ENCODE data around the gene ETV3. TPM values are rescaled to one million over a fixed set of nuclear protein-coding genes. Genes with fewer than 3 reads are reported as not detected.

The ETV3 gene
- total RNA-seq, 2 donors from 2014 or later: 11.8 to 31.7 TPM

DNA sequence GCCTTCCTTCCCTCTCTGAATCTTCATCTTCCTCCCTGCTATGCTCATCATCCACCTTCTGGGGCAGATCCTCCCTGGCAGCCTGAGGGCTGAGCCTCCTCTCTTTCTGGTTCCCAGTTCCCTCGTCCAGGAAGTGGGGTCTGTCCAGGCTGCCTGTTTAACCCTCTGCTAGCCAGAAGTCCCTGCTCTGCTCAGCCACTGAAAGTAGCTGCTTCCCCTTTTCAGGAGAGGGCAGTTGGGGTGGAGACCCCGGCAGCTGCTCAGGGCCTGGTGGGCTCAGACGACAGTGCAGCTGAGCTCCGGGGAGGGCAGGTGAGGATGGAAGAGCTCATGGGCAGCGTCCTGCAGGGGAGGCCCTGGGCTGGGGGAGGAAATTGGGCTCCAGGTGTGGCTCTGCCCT is 43.1 kb upstream of the ETV3 start:
- H3K4me1 ChIP-seq (ENCODE audit: control insufficient read depth in 1 of 2, low read depth in 2 of 2): no peaks in the 10 kb centered on the region
- H3K27me3 ChIP-seq (replicated peaks; ENCODE audit: insufficient read depth): no peaks in the 10 kb centered on the region
- H3K4me3 ChIP-seq: no peak overlapping the region
- H3K9me3 ChIP-seq: no peaks in the 10 kb centered on the region
- no peak overlapping the region for H3K27ac ChIP-seq
- ATAC-seq (ENCODE audit: insufficient number of reproducible peaks, low FRiP score, low read depth): no peak
- H3K36me3 ChIP-seq: no peaks in the 10 kb centered on the region
- TF ChIP-seq, protein P1, sequence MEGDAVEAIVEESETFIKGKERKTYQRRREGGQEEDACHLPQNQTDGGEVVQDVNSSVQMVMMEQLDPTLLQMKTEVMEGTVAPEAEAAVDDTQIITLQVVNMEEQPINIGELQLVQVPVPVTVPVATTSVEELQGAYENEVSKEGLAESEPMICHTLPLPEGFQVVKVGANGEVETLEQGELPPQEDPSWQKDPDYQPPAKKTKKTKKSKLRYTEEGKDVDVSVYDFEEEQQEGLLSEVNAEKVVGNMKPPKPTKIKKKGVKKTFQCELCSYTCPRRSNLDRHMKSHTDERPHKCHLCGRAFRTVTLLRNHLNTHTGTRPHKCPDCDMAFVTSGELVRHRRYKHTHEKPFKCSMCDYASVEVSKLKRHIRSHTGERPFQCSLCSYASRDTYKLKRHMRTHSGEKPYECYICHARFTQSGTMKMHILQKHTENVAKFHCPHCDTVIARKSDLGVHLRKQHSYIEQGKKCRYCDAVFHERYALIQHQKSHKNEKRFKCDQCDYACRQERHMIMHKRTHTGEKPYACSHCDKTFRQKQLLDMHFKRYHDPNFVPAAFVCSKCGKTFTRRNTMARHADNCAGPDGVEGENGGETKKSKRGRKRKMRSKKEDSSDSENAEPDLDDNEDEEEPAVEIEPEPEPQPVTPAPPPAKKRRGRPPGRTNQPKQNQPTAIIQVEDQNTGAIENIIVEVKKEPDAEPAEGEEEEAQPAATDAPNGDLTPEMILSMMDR (IDR thresholded peaks at IDR 0.05): no peak
- no peak for DNase-seq (ENCODE audit: low spot score)

DNA sequence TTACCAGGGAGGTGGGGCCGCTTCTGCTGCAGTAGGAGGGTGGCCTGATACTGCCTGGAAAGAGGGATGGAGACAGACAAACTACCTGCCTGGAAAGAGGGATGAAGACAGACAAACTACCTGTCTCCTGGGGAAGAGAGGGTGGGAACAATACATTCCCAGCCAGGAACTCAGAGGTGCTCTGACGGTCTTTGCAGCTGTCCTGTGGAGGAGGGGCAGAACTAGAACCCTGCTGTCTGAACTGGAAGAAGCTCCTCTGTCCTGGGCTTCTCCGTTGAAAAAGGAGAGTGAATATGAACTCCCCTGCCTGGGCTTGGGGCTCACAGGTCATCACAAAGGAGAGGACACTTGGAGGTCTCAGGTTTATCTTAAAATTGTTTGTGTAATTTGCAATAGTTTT is 40.3 kb upstream of the ETV3 start:
- Histone ChIP-seq H3K36me3 (no peaks in the 10 kb centered on the region), H3K4me1 (ENCODE audit: control insufficient read depth in 1 of 2, low read depth in 2 of 2) (no peaks in the 10 kb centered on the region), H3K4me3 (no peak overlapping the region), H3K27me3 (replicated peaks; ENCODE audit: insufficient read depth) (no peaks in the 10 kb centered on the region), H3K27ac (no peak overlapping the region), H3K9me3 (no peaks in the 10 kb centered on the region)
- ATAC-seq (ENCODE audit: insufficient number of reproducible peaks, low FRiP score, low read depth): no peak
- TF ChIP-seq, protein P1 (IDR thresholded peaks at IDR 0.05): no peak
- DNase-seq (ENCODE audit: low spot score): no peak

DNA sequence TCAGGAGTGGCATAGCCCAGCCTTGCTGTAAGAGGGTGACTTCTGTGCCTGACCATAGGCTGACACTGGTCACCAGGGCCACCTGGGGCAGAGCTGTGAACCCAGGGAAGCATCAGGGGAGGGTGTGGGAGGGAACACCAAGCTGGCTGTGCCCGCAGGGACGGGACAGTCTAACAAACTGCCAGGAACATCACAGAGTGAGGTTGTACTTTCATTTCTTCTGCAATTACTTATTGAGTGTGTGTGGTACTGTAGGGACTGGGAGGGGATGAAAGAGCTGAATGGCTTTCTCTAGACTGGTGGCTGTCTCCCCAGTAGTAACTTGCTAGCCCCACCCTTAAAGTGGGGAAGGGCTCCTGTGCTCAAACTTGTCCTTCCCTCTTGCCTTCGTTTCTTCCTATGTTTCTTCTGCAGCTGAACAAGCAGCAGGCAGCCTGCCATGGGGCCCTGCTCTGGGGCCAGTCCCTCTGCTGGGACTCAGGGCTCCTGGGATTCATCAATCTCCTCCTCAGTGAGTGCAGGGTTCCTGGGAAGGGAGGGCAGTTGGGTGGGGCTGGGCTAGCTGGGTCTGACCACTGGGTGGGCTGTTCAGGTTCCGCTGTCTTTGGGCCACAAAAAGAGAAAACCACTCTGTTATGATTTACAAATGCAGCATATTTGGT is 39.7 kb upstream of the ETV3 start:
- ATAC-seq (ENCODE audit: insufficient number of reproducible peaks, low FRiP score, low read depth) (no peak), DNase-seq (ENCODE audit: low spot score) (no peak)
- H3K36me3 ChIP-seq: no peaks in the 10 kb centered on the region
- TF ChIP-seq, protein P1 (IDR thresholded peaks at IDR 0.05): no peak
- H3K9me3 ChIP-seq: no peaks in the 10 kb centered on the region
- H3K27ac ChIP-seq: no peak overlapping the region
- no peaks in the 10 kb centered on the region for H3K4me1 ChIP-seq (ENCODE audit: control insufficient read depth in 1 of 2, low read depth in 2 of 2)
- no peak overlapping the region for H3K4me3 ChIP-seq
- no peaks in the 10 kb centered on the region for H3K27me3 ChIP-seq (replicated peaks; ENCODE audit: insufficient read depth)

DNA sequence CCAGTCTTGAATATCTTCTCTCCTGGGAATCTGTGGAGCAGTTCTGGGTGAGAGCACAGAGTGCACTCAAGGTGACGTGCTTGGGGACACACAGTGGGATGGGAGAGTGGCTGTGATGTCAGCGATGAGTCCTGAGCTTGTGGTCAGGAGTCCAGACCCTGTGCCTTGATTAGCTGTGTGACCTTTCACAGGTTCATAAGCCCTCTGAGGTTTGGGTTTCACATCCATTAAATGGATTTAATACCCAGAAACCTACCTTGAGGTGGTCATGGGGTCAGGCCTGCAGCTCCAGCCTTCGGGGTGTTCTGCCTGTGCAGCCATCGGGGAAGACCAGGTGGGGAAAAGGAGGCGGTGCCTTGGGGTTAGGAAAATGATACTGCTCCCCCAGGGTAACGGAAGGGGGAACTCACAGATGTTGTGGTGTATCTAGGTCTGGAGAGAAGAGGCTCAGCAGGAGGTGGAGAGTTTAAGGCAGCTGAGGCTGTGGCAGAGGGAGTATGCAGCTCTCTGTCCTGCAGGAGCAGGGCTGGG is 38.5 kb upstream of the ETV3 start:
- Histone ChIP-seq H3K36me3 (no peaks in the 10 kb centered on the region), H3K27me3 (replicated peaks; ENCODE audit: insufficient read depth) (no peaks in the 10 kb centered on the region), H3K4me1 (ENCODE audit: control insufficient read depth in 1 of 2, low read depth in 2 of 2) (no peaks in the 10 kb centered on the region), H3K9me3 (no peaks in the 10 kb centered on the region), H3K27ac (no peak overlapping the region), H3K4me3 (no peak overlapping the region)
- DNase-seq (ENCODE audit: low spot score) (no peak), ATAC-seq (ENCODE audit: insufficient number of reproducible peaks, low FRiP score, low read depth) (no peak)
- TF ChIP-seq, protein P1 (IDR thresholded peaks at IDR 0.05): no peak

DNA sequence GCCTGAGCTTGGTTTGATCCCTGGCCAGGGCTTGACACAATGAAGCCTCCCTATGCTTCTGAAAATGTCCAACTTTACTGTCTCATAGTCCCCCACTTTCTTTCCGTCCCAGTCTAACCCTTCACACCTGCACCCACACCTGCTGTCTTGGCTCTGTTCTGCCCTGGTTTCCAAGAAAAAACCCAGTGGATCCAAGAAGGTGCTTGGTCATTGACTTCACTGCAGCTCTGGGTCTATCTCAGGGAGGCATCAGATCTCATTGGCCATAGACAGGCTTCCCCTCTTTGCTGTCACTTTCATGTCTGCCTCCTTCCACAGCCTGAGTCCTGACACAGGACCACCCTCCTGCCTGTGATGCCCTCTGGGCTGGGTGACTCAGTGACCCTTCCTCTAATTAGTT is 37.8 kb upstream of the ETV3 start:
- TF ChIP-seq, protein P1 (IDR thresholded peaks at IDR 0.05): no peak
- Histone ChIP-seq H3K9me3 (no peaks in the 10 kb centered on the region), H3K36me3 (no peaks in the 10 kb centered on the region), H3K27me3 (replicated peaks; ENCODE audit: insufficient read depth) (no peaks in the 10 kb centered on the region), H3K4me1 (ENCODE audit: control insufficient read depth in 1 of 2, low read depth in 2 of 2) (no peaks in the 10 kb centered on the region), H3K4me3 (no peak overlapping the region), H3K27ac (no peak overlapping the region)
- ATAC-seq (ENCODE audit: insufficient number of reproducible peaks, low FRiP score, low read depth) (no peak), DNase-seq (ENCODE audit: low spot score) (no peak)
